HCT116 (cell line): ENCODE results near the gene MEGF6. TPM values are rescaled to one million over a fixed set of nuclear protein-coding genes. Genes with fewer than 3 reads are reported as not detected.

Source experiments
- ATAC-seq: fragments of 200-7000 bp; cut with Tn5 transposase; 2 replicates; pipeline ENCODE4 v1.9.1; 2020; ENCODE audit warnings: mild to moderate bottlenecking, moderate library complexity
- BruUV-seq: library from RNA; stranded (reverse); fragments of 400-500 nt; replicated peaks from 2 replicates; lab custom pipeline; 2021; lab: Mats Ljungman, UMichigan
- CTCF ChIA-PET: fragments of 300-600 bp; sonication (Branson Sonifier 250); formaldehyde crosslinking; loops from one replicate; lab custom pipeline; 2021; ENCODE audit warnings: antibody characterized with exemption; lab: Charles Lee
- POLR2A ChIA-PET: fragments of 300-600, 350-600 bp; sonication (Branson Sonifier 250); formaldehyde crosslinking; loops from one replicate; lab custom pipeline; 2021; ENCODE audit warnings: antibody characterized with exemption; lab: Charles Lee
- RAD21 ChIA-PET, 2 experiments: fragments of 300-600 bp; sonication (Branson Sonifier 250); formaldehyde crosslinking; loops; one replicate each; lab custom pipeline; 2023; ENCODE audit warnings: low total read pairs in 2 of 2; ENCODE audit not compliant: uncharacterized antibody in 2 of 2, unreplicated experiment in 2 of 2, low non-redundant PET in 1 of 2; lab: Charles Lee
- DNase-seq: peaks from one replicate; pipeline ENCODE4 v3.0.0-alpha.2; 2010; ENCODE audit warnings: low read depth, low spot score
- H2AFZ ChIP-seq: fragments of 200-600 bp; shearing (Covaris generic), sonication (generic); 2 replicates; pipeline ENCODE4 v1.6.1; 2017; ENCODE audit warnings: low read depth, mixed run types, mixed read lengths, antibody characterized with exemption, low read length; ENCODE audit not compliant: poor library complexity, severe bottlenecking
- H3K27ac ChIP-seq: 2 replicates; pipeline ENCODE4 v1.5.1; 2012; ENCODE audit warnings: low read depth, low read length
- H3K27me3 ChIP-seq: fragments of 200-600 bp; sonication (generic); 2 replicates; pipeline ENCODE4 v1.6.1; 2016; ENCODE audit warnings: mixed run types, low read length, mixed read lengths; ENCODE audit not compliant: insufficient read depth
- H3K36me3 ChIP-seq, 2 experiments: fragments of 200-500 bp in 1 of 2; fragments of 200-600 bp in 1 of 2; sonication (Bioruptor generic) in 1 of 2; sonication (generic) in 1 of 2; 2 replicates each; pipeline versions ENCODE4 v1.5.1 to v1.6.1; 2014 to 2016; ENCODE audit warnings: low read length in 2 of 2, inconsistent platforms in 1 of 2, mixed read lengths in 1 of 2, mixed run types in 1 of 2; ENCODE audit not compliant: insufficient read depth in 2 of 2, control insufficient read depth in 1 of 2
- H3K4me1 ChIP-seq, 2 experiments: fragments of 200-600 bp in 1 of 2; sonication (generic) in 1 of 2; 2 replicates each; pipeline versions ENCODE4 v1.5.1 to v1.6.1; 2012 to 2017; ENCODE audit warnings: low read length in 2 of 2, inconsistent platforms in 1 of 2, mild to moderate bottlenecking in 1 of 2, mixed read lengths in 1 of 2, mixed run types in 1 of 2, moderate library complexity in 1 of 2; ENCODE audit not compliant: insufficient read depth in 2 of 2, control insufficient read depth in 1 of 2
- H3K4me2 ChIP-seq: fragments of 200-600 bp; sonication (generic); 2 replicates; pipeline ENCODE4 v1.6.1; 2017; ENCODE audit warnings: mixed run types, low read length, mixed read lengths
- H3K4me3 ChIP-seq, 2 experiments: fragments of 200-600 bp in 1 of 2; sonication (generic) in 1 of 2; replicated peaks in 1 of 2; 2 replicates each; pipeline ENCODE4 v1.5.1; 2011 to 2016; ENCODE audit warnings: low read length in 2 of 2, control low read depth in 1 of 2, low read depth in 1 of 2, mild to moderate bottlenecking in 1 of 2, mixed read lengths in 1 of 2, mixed run types in 1 of 2
- H3K79me2 ChIP-seq: fragments of 200-600 bp; sonication (generic); 2 replicates; pipeline ENCODE4 v1.6.1; 2017; ENCODE audit warnings: mild to moderate bottlenecking, mixed run types, low read length, moderate library complexity, mixed read lengths; ENCODE audit not compliant: insufficient read depth
- H3K9ac ChIP-seq: fragments of 200-600 bp; sonication (generic); 2 replicates; pipeline ENCODE4 v1.6.1; 2016; ENCODE audit warnings: low read length, mixed read lengths
- H3K9me2 ChIP-seq: fragments of 200-600 bp; sonication (generic), shearing (Covaris generic); 2 replicates; pipeline ENCODE4 v1.6.1; 2017; ENCODE audit warnings: mixed run types, mild to moderate bottlenecking, moderate library complexity; ENCODE audit not compliant: insufficient read depth
- H3K9me3 ChIP-seq, 2 experiments: fragments of 200-500 bp in 1 of 2; fragments of 200-600 bp in 1 of 2; sonication (Bioruptor generic) in 1 of 2; sonication (generic) in 1 of 2; 2 replicates each; pipeline ENCODE4 v1.6.1; 2014 to 2017; ENCODE audit warnings: low read length in 2 of 2, mixed read lengths in 2 of 2, inconsistent platforms in 1 of 2, low read depth in 1 of 2, mild to moderate bottlenecking in 1 of 2, mixed run types in 1 of 2, moderate library complexity in 1 of 2; ENCODE audit not compliant: control insufficient read depth in 1 of 2, insufficient read depth in 1 of 2
- H4K20me1 ChIP-seq: fragments of 200-600 bp; sonication (generic), shearing (Covaris generic); 2 replicates; pipeline ENCODE4 v1.6.1; 2017; ENCODE audit warnings: mixed run types, mild to moderate bottlenecking, moderate library complexity; ENCODE audit not compliant: insufficient read depth
- CTCF ChIP-seq, 3 experiments: fragments of 200-600 bp in 1 of 3; sonication (generic) in 1 of 3; IDR thresholded peaks in 2 of 3; conservative IDR thresholded peaks in 1 of 3; 2 replicates each; pipeline ENCODE4 v1.5.1; 2012 to 2017; ENCODE audit warnings: low read depth in 2 of 3, low read length in 2 of 3, antibody characterized with exemption in 1 of 3, borderline replicate concordance in 1 of 3, control low read depth in 1 of 3, mild to moderate bottlenecking in 1 of 3, mixed read lengths in 1 of 3, mixed run types in 1 of 3, moderate library complexity in 1 of 3; ENCODE audit not compliant: insufficient read depth in 1 of 3
- FOSL1 ChIP-seq: IDR thresholded peaks from 2 replicates; pipeline ENCODE4 v1.6.1; 2012; ENCODE audit warnings: low read depth
- POLR2A ChIP-seq: IDR thresholded peaks from 2 replicates; pipeline ENCODE4 v1.7.0; 2011; ENCODE audit warnings: borderline replicate concordance; ENCODE audit not compliant: insufficient read depth, insufficient read length; ENCODE audit errors: extremely low read depth
- SIN3A ChIP-seq: IDR thresholded peaks from 2 replicates; pipeline ENCODE4 v1.6.1; 2012; ENCODE audit warnings: low read depth
- YY1 ChIP-seq: IDR thresholded peaks from 2 replicates; pipeline ENCODE4 v1.6.1; 2011; ENCODE audit warnings: low read length, low read depth, moderate library complexity, mild to moderate bottlenecking; ENCODE audit not compliant: insufficient replicate concordance; ENCODE audit errors: extremely low read depth
- ZFX ChIP-seq: fragments of 450-650 bp; IDR thresholded peaks from 2 replicates; pipeline ENCODE4 v1.6.1; 2017
- ZNF274 ChIP-seq: fragments of 200-500 bp; sonication (Bioruptor generic); IDR thresholded peaks from 2 replicates; pipeline ENCODE4 v1.6.1; 2014; ENCODE audit warnings: mild to moderate bottlenecking, low read depth, low read length, inconsistent platforms
- intact Hi-C: fragments of 100-400 bp; cut with micrococcal nuclease; formaldehyde crosslinking; loops from 2 replicates; pipeline ENCODE4 v1.10.0; 2022
- total RNA-seq: library from RNA; stranded (reverse); gene quantifications from one replicate; pipeline ENCODE4 v1.2.1, GENCODE V29; 2021; ENCODE audit not compliant: unreplicated experiment
- TF ChIP-seq, protein P1 (sequence below): IDR thresholded peaks from 2 replicates; pipeline ENCODE4 v1.6.1; 2012

The MEGF6 gene
- total RNA-seq, 1 experiment from 2014 or later = 47.6 TPM

- no peaks in the 10 kb centered on the region for H4K20me1 ChIP-seq
- RAD21 ChIA-PET = no interaction called here
- no peaks in the 10 kb centered on the region; the same call in 1 of the 2 replicates for H3K79me2 ChIP-seq
- H3K9ac ChIP-seq = no peak overlapping the region
- CTCF ChIA-PET = no interaction called here
- no peaks in the 10 kb centered on the region for H3K27me3 ChIP-seq
- intact Hi-C loops = no loop called here
- H3K27ac ChIP-seq = no peak overlapping the region
- POLR2A ChIA-PET = no interaction called here
- H3K9me3 ChIP-seq = no peaks in the 10 kb centered on the region
- no peak overlapping the region for H2AFZ ChIP-seq
- no peak for TF ChIP-seq FOSL1
- no peaks in the 10 kb centered on the region for H3K9me2 ChIP-seq
- DNase-seq (no peak), ATAC-seq (no peak)
- H3K4me1 ChIP-seq = peaks cover 14 to 23% of the 10 kb centered on the region in 2 experiments
- BruUV-seq = no TSS peak
- H3K4me2 ChIP-seq = no peak overlapping the region
- H3K36me3 ChIP-seq = no peaks in the 10 kb centered on the region
- no peak overlapping the region for H3K4me3 ChIP-seq
Observed at GRCh38 chr1:3463408-3463863, 147.9 kb downstream of the MEGF6 start.

GRCh38 chr1:3463013-3463385, 148.3 kb downstream of the MEGF6 start:
- Histone ChIP-seq H4K20me1 (no peaks in the 10 kb centered on the region), H3K9me3 (no peaks in the 10 kb centered on the region), H3K27me3 (no peaks in the 10 kb centered on the region), H3K79me2 (no peaks in the 10 kb centered on the region; the same call in 1 of the 2 replicates), H3K4me3 (no peak overlapping the region), H3K4me2 (no peak overlapping the region), H2AFZ (no peak overlapping the region), H3K9me2 (no peaks in the 10 kb centered on the region), H3K36me3 (no peaks in the 10 kb centered on the region), H3K9ac (no peak overlapping the region), H3K4me1 (peaks cover 14 to 23% of the 10 kb centered on the region in 2 experiments), H3K27ac (no peak overlapping the region)
- DNase-seq (no peak), ATAC-seq (no peak)
- no TSS peak for BruUV-seq
- RAD21 ChIA-PET = no interaction called here
- CTCF ChIA-PET = interaction anchor here (0.5 kb wide), 1 partner anchor 126 kb away, joined by 3 read pairs; no protein-coding TSS in a partner anchor
- POLR2A ChIA-PET = no interaction called here
- intact Hi-C loops = no loop called here
- TF ChIP-seq POLR2A (no peak), SIN3A (no peak), ZFX (no peak), ZNF274 (no peak), CTCF (IDR thresholded peaks at IDR 0.05 in 2 of 3, conservative IDR thresholded peaks at IDR 0.05 in 1 of 3; ENCODE audit: borderline replicate concordance in 1 of 3, insufficient read depth in 1 of 3, low read depth in 2 of 3, low read length in 2 of 3) (no peak), YY1 (no peak)
- TF ChIP-seq, protein P1, sequence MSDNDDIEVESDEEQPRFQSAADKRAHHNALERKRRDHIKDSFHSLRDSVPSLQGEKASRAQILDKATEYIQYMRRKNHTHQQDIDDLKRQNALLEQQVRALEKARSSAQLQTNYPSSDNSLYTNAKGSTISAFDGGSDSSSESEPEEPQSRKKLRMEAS = no peak
